Activated naive CD8-positive, alpha-beta T cell (primary cell): ENCODE measurements around the gene PLXDC2.

Experiments
- H3K27ac Mint-ChIP-seq: one replicate; pipeline ENCODE4 v1.8.0; 2021; ENCODE audit warnings: mixed read lengths
- H3K27me3 Mint-ChIP-seq: one replicate; pipeline ENCODE4 v1.8.0; 2021; ENCODE audit warnings: mixed read lengths
- H3K36me3 Mint-ChIP-seq: one replicate; pipeline ENCODE4 v1.8.0; 2021; ENCODE audit warnings: mixed read lengths
- H3K4me1 Mint-ChIP-seq: one replicate; pipeline ENCODE4 v1.8.0; 2021; ENCODE audit warnings: low read depth, mixed read lengths
- H3K4me3 Mint-ChIP-seq: one replicate; pipeline ENCODE4 v1.8.0; 2021; ENCODE audit warnings: mild to moderate bottlenecking, mixed read lengths
- H3K9me3 Mint-ChIP-seq: one replicate; pipeline ENCODE4 v1.8.0; 2021; ENCODE audit warnings: low read depth, mixed read lengths

The PLXDC2 gene

GRCh38 chr10:20085115-20085514, 268.9 kb downstream of the PLXDC2 start:
- H3K9me3 Mint-ChIP-seq, result no peaks in the 10 kb centered on the region
- H3K4me1 Mint-ChIP-seq, result no peaks in the 10 kb centered on the region
- no peak overlapping the region for H3K27ac Mint-ChIP-seq
- no peaks in the 10 kb centered on the region for H3K36me3 Mint-ChIP-seq
- H3K27me3 Mint-ChIP-seq, result no peaks in the 10 kb centered on the region
- H3K4me3 Mint-ChIP-seq, result no peak overlapping the region

GRCh38 chr10:20087353-20087752, 271.1 kb downstream of the PLXDC2 start:
- H3K9me3 Mint-ChIP-seq, result no peaks in the 10 kb centered on the region
- no peaks in the 10 kb centered on the region for H3K36me3 Mint-ChIP-seq

GRCh38 chr10:20088061-20088701, 271.9 kb downstream of the PLXDC2 start:
- Mint-ChIP-seq H3K9me3 (no peaks in the 10 kb centered on the region), H3K4me3 (no peak overlapping the region), H3K4me1 (no peaks in the 10 kb centered on the region), H3K27ac (no peak overlapping the region), H3K27me3 (no peaks in the 10 kb centered on the region), H3K36me3 (no peaks in the 10 kb centered on the region)

More at GRCh38 chr10:20087353-20087752, 271.1 kb downstream of the PLXDC2 start:
- H3K4me3 Mint-ChIP-seq, result no peak overlapping the region
- H3K27ac Mint-ChIP-seq, result no peak overlapping the region
- H3K4me1 Mint-ChIP-seq, result no peaks in the 10 kb centered on the region
- H3K27me3 Mint-ChIP-seq, result no peaks in the 10 kb centered on the region

GRCh38 chr10:20089879-20090278, 273.6 kb downstream of the PLXDC2 start:
- no peak overlapping the region for H3K27ac Mint-ChIP-seq
- no peak overlapping the region for H3K4me3 Mint-ChIP-seq
- H3K36me3 Mint-ChIP-seq, result no peaks in the 10 kb centered on the region
- no peaks in the 10 kb centered on the region for H3K27me3 Mint-ChIP-seq
- no peaks in the 10 kb centered on the region for H3K4me1 Mint-ChIP-seq
- H3K9me3 Mint-ChIP-seq, result no peaks in the 10 kb centered on the region

GRCh38 chr10:20090831-20091230, 274.6 kb downstream of the PLXDC2 start:
- Mint-ChIP-seq H3K4me3 (no peak overlapping the region), H3K9me3 (no peaks in the 10 kb centered on the region), H3K4me1 (no peaks in the 10 kb centered on the region), H3K27me3 (no peaks in the 10 kb centered on the region), H3K36me3 (no peaks in the 10 kb centered on the region), H3K27ac (no peak overlapping the region)

- H3K27ac Mint-ChIP-seq, result no peak overlapping the region
- H3K36me3 Mint-ChIP-seq, result no peaks in the 10 kb centered on the region
- no peaks in the 10 kb centered on the region for H3K4me1 Mint-ChIP-seq
- no peaks in the 10 kb centered on the region for H3K27me3 Mint-ChIP-seq
- no peaks in the 10 kb centered on the region for H3K9me3 Mint-ChIP-seq
- H3K4me3 Mint-ChIP-seq, result no peak overlapping the region
These were observed 275.5 kb downstream of the PLXDC2 start for GRCh38 chr10:20091698-20092097.

- H3K4me1 Mint-ChIP-seq, result no peaks in the 10 kb centered on the region
- H3K9me3 Mint-ChIP-seq, result no peaks in the 10 kb centered on the region
- no peak overlapping the region for H3K27ac Mint-ChIP-seq
- no peaks in the 10 kb centered on the region for H3K36me3 Mint-ChIP-seq
- no peak overlapping the region for H3K4me3 Mint-ChIP-seq
- no peaks in the 10 kb centered on the region for H3K27me3 Mint-ChIP-seq
These were observed 277.4 kb downstream of the PLXDC2 start for GRCh38 chr10:20093600-20093999.

GRCh38 chr10:20094226-20094976, 278.2 kb downstream of the PLXDC2 start:
- Mint-ChIP-seq H3K27me3 (no peaks in the 10 kb centered on the region), H3K4me3 (no peak overlapping the region), H3K4me1 (no peaks in the 10 kb centered on the region), H3K27ac (no peak overlapping the region), H3K9me3 (no peaks in the 10 kb centered on the region), H3K36me3 (no peaks in the 10 kb centered on the region)

GRCh38 chr10:20100171-20100570, 283.9 kb downstream of the PLXDC2 start:
- no peaks in the 10 kb centered on the region for H3K36me3 Mint-ChIP-seq
- H3K4me1 Mint-ChIP-seq, result no peaks in the 10 kb centered on the region
- H3K27ac Mint-ChIP-seq, result no peak overlapping the region
- no peaks in the 10 kb centered on the region for H3K27me3 Mint-ChIP-seq
- H3K9me3 Mint-ChIP-seq, result peaks cover 3% of the 10 kb centered on the region
- no peak overlapping the region for H3K4me3 Mint-ChIP-seq

GRCh38 chr10:20105236-20105635, 289.0 kb downstream of the PLXDC2 start:
- H3K9me3 Mint-ChIP-seq, result peaks cover 3% of the 10 kb centered on the region
- H3K4me3 Mint-ChIP-seq, result no peak overlapping the region
- H3K27me3 Mint-ChIP-seq, result no peaks in the 10 kb centered on the region
- no peaks in the 10 kb centered on the region for H3K4me1 Mint-ChIP-seq
- H3K27ac Mint-ChIP-seq, result no peak overlapping the region
- no peaks in the 10 kb centered on the region for H3K36me3 Mint-ChIP-seq

- Mint-ChIP-seq H3K27me3 (no peaks in the 10 kb centered on the region), H3K27ac (no peak overlapping the region), H3K36me3 (no peaks in the 10 kb centered on the region), H3K4me1 (no peaks in the 10 kb centered on the region), H3K4me3 (no peak overlapping the region), H3K9me3 (peaks cover 3% of the 10 kb centered on the region)
These were observed 289.7 kb downstream of the PLXDC2 start for GRCh38 chr10:20105931-20106330.

- Mint-ChIP-seq H3K27ac (no peak overlapping the region), H3K4me3 (no peak overlapping the region), H3K36me3 (no peaks in the 10 kb centered on the region), H3K27me3 (no peaks in the 10 kb centered on the region), H3K4me1 (no peaks in the 10 kb centered on the region), H3K9me3 (peaks cover 3% of the 10 kb centered on the region)
These were observed 291.8 kb downstream of the PLXDC2 start for GRCh38 chr10:20108021-20108420.

- no peak overlapping the region for H3K4me3 Mint-ChIP-seq
- no peak overlapping the region for H3K27ac Mint-ChIP-seq
- no peaks in the 10 kb centered on the region for H3K9me3 Mint-ChIP-seq
- H3K36me3 Mint-ChIP-seq, result no peaks in the 10 kb centered on the region
- H3K4me1 Mint-ChIP-seq, result no peaks in the 10 kb centered on the region
- H3K27me3 Mint-ChIP-seq, result no peaks in the 10 kb centered on the region
These were observed 293.4 kb downstream of the PLXDC2 start for GRCh38 chr10:20109613-20110012.

- no peaks in the 10 kb centered on the region for H3K27me3 Mint-ChIP-seq
- no peaks in the 10 kb centered on the region for H3K4me1 Mint-ChIP-seq
- no peaks in the 10 kb centered on the region for H3K9me3 Mint-ChIP-seq
- no peak overlapping the region for H3K27ac Mint-ChIP-seq
- no peaks in the 10 kb centered on the region for H3K36me3 Mint-ChIP-seq
- no peak overlapping the region for H3K4me3 Mint-ChIP-seq
These were observed 294.2 kb downstream of the PLXDC2 start for GRCh38 chr10:20110125-20111100.

GRCh38 chr10:20114179-20114578, 297.9 kb downstream of the PLXDC2 start:
- no peaks in the 10 kb centered on the region for H3K4me1 Mint-ChIP-seq
- no peak overlapping the region for H3K4me3 Mint-ChIP-seq
- no peaks in the 10 kb centered on the region for H3K36me3 Mint-ChIP-seq
- no peaks in the 10 kb centered on the region for H3K27me3 Mint-ChIP-seq
- H3K27ac Mint-ChIP-seq, result no peak overlapping the region
- H3K9me3 Mint-ChIP-seq, result no peaks in the 10 kb centered on the region
